Stimulated activated naive CD4-positive, alpha-beta T cell (primary cell): ENCODE data around the gene CD93.

Source experiments
- DNase-seq, 6 experiments: peaks; one replicate each; lab custom pipeline; 2025; lab: John Stamatoyannopoulos, UW

Gene CD93

DNA sequence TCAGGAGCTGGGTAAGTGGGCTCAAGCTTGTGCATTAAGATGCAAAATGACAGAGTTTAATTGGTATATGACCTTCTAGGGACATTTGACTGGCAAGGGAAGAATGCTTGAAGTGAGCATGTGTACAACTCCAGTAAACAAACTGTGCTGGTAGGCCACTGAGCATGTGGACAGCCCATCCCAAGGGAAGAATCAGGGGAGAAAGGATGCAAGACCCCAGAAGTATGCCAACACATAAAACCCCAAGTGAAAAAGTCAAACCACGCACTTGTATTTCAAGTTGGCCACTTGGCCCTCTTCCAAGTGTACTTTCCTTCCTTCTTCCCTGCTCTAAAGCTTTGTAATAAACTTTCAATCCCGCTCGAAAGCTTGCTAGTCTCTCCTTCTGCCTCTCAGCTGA lies 26.3 kb downstream of the CD93 start:
- DNase-seq: no peak

DNA sequence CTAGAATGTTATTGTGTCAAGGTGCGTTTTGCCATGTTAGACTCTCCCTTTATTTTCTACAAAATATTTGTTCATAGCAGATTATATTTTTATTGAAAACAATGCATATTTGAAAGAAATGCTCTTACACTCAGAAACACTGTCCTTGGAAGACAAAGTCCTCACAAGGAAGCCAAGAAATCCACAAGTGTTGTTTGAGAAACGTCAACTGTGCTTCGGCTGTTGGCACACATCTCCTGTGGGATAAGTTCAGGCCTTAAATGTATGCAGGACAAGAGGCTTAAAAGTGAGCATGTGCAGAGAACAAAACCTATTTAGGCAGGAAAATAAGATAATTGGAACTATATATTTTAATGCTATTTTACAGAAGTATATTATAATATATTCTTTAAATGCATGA lies 27.1 kb downstream of the CD93 start:
- DNase-seq: no peak

DNA sequence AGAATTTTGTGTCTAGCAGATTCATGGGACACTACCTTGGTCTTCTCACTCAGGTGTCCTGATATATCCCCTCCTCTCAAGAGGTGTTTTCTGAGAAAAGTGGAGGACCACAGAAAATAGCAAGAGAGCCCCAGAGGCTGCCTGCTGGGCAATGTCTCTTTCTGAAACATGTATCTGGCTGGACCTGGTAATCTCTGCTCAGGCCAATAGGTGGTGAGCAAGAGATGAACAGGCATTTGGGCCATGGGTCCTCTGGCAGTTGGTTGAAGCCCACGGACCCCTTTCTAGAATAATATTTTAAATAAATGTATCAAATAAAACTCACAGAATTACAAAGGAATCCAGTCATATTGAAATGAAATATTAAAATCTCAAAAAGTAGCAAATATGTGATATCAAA lies 27.9 kb downstream of the CD93 start:
- DNase-seq: no peak

DNA sequence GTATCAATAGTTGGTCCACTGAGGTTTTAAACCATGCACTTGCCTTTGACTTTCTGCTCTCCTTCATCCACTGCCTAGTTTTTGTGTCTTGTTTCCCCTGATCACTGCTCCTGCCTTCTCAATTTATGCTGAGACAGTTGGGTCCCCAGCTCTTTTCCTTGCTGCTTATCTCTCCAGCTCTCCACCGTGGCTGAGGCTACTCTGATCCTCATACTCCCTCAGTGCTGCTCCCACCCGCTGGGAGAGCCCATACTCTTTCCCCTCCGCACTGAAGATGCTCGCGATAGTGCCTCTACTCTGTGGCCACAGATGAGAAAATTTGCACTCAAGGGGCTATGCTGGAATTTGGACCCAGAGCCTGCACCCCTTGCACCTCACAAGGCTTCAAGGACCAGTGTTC lies 33.2 kb downstream of the CD93 start:
- DNase-seq: no peak

DNA sequence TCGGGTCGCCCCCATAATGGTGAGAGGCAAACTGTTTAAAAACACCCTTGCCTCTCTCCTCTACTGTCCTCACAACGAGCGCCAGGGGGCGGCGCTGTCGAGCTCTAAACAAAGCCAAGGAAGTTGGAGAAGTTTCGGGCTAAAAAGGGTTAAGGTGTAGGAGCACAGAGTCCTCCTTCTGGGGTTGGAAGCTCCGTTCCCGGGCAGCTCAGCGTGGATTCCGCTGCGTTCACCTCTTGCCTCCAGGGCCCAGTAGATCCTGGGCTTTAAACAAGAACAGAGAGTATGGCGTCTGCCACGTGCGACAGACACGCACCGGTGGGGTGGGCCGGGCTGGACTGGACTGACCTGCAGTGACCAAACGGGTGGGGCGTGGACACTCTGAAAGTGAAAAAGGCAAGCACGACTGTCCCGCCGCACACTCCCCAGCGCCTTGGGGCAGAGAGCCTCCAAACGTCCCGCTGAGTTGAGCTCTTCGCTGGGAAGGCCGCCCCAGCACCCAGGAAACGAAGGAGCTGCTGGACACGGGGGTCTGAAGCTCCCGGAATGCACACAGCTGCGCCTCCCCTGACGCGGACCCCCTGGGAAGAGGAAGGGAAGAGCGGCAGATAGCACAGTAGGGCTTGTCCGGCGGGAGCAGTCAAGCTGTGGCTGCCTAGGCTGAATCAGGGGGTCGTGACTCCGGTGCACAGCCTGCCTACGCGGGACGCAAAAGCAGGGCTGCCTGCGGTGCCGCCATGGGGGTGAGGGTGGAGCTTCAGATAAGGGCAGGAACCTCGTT lies 35.1 kb downstream of the CD93 start:
- DNase-seq: no peak

DNA sequence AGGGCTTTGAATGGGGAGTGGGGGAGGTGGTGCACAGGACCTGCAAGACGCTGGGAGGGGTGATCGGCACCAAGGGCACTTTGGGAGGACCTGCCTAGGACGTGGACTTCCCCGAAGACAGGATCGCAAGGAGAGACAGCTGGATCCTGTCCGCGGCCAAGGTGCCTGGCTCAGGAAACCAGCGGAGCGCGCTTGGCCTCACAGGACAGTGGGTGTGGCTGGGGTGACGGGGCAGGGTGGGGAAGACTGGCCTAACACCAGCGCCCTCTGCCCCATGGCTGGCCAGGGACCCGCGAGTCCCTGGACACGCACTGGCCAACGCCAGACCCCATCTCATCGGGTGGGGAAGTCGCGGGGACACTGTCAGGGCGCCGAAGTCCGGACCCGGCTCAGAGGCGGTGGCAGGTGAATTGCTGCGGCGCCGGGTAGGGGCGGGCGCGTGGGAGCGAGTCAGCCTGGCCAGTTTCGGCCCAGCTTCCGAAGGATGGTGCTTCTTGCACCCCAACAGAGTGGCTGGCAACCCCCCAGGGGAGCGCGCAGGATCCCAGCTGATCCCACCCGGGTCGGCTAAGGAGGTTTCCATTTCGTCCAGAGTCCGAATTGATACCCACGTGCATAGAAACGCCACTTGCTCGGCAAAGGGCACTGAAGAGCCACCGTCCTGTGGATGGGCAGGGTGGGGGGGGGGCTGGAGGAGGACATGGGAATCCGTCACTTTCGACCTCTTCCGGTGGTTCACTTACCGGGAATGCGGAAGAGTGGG lies 35.9 kb downstream of the CD93 start:
- DNase-seq: no peak

DNA sequence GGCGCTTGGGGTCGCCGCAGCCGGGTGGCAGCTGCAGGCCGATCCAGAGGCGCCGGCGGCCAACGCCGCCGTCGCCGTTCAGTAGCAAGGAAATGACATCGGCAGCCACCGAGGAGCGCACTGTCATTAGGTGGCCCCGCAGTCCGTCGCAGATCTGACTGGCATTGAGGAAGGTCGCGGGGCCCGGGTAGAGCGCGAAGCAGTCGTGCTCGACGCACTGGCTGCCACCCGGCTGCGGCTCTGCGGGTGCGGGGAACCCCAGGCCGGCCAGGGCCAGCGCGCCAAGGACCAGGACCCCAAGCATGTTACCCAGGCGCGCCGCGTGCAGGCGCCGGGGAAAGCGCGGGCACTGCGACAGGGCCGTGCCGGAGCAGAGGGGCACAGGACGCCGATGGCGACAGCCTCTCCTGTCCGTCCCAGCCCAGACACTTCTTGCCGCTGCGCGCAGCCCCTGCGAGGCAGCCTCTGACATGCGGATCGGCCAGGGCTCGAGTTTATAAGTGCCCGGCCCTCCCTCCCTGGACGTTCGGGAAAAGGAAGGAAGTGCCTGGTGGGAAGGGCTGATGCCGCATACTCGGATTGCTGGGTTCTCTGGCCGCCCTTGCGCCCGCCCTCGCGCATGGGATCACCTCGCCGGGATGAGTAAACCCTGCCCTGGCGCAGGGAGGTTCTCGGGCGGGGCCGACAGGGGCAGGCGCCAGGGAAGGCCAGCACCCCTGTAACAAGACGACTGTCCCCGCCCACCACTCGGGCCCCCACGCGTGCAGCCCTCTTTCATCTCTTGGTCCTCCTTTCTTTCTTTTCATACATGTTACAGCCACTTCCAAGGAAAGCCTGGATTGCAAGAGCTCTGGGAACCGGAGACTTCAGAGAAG lies 36.7 kb downstream of the CD93 start, which contains the start of gene THBD:
TSS of gene THBD (minus strand) at position 472 of the 875 bp plus-strand sequence. CDS start at position 304, 168 bp downstream.
- DNase-seq: no peak

DNA sequence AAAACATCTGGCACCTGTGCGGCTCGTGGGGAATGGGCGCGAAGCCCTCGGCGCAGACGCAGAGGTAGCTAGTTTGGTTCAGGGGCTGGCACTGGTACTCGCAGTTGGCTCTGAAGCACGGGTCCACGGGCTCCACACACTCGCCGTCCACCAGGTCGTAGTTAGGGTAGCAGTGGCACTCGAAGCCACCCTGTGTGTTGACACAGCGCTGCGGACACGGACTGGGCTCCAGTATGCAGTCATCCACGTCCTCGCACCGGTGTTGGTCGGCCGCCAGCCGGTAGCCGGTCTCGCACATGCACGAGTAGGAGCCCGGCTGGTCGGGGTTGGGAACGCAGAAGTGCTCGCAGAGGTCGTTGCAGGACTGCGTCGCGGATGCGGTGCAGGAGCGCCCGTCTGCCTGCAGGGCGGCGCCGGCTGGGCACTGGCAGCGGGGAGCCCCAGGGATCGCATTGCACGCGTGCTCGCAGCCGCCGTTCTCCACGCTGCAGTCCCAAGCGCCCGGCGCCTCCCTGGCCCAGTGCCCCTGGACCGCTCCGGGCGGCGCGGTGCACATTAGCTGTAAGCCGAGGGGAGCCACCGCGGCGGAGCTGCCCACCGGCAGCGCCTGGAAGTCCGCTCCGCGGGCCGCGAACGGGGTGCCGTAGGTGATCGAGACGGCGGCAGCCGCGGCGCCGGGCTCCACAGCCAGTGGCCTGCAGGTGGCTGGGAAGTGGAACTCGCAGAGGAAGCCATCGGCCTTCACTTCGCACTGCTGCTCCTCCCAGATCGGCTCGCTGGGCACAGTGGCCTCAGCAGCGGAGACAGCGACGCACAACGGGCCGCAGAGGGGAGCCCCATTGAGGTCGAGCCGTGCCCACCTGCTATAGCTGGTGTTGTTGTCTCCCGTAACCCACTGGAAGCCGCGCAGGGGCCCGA lies 37.6 kb downstream of the CD93 start:
- no peak for DNase-seq

DNA sequence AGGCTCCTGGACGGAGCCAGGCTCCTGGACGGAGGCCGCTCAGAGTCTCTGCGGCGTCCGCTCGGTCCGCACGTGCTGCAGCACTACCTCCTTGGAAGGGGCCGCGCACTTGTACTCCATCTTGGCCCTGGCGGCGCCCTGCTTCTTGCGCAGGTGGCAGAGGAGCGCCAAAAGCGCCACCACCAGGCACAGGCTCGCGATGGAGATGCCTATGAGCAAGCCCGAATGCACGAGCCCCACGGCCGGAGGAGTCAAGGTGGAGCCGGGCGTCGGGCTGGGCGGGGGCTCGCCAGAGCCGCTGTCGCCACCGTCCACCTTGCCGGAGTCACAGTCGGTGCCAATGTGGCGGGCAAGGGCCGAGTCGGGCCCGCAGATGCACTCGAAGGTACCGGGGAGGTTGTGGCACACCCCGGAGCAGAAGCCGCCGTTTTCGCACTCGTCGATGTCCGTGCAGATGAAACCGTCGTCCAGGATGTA lies 38.3 kb downstream of the CD93 start:
- no peak for DNase-seq

DNA sequence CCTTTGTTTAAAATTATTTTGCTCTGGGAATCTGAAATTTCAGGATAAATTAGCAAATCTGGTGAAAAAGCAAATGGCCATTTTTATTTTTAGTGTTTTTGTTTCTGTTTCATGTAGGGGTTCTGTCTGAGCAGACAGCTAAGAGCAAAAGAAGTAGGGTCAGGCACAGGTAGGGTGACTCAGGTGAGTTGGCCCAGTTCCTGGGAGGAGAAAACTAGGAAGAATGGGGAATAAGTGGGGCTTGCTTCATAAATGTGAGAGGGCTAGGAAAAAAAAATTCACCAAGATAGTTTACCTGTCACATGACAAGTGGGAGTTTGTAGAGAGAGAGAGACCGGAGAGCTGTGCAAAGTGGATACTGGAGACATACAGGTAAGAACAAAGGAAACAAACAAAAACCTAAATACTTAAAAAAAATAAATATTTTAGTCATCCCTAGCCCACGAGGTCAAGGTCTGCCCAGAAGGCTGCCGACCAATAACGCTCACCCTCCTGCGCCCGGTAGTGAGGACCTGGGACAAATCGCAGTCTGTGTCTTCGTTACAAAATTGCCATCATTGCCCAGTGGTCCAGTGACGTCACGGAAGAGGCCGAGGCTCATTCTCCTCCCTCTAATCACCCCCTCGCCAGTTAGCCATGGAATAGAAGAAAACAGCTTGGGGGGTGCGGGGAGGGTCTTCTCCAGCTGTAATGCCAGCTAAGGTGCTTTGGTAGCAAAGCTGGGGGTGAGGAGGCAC lies 39.0 kb downstream of the CD93 start:
- DNase-seq: no peak

DNA sequence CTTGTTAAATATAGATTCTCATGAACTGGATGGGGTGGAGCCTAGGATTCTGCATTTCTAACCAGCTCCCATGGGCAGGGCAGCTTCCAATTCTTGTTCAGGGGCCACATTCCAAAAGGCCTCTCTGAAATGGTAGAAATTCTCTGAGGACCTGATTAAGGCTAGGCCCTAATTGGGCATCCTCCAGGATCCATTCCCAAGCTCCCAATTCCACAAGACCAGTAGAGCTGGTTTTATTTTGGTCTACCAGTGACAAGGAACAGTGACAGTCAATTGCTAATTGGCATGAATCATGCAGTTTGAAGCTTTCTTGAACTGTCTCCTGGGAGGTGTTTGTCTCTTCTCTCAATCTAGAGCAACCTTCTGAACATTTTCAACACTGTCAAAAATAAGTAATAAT lies 39.7 kb downstream of the CD93 start:
- no peak for DNase-seq

DNA sequence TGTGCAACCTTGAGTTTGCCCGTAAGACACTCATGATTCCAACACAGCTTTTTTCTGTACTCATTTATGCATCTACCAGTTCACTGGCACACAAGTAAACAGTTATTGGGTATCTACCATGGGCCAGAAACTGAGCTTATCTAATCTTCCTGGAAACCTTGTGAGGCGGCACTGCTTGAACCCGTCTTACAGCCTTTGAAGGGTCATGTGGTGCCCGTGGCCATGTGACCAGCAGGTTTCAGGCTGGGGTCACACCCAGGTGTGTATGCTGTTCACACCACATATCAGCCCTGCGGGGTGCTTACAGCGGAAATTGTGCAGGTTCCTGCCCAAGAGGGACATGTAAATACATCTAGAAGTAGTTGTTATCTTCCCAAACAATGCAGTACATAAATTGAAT lies 42.7 kb downstream of the CD93 start:
- DNase-seq: no peak

DNA sequence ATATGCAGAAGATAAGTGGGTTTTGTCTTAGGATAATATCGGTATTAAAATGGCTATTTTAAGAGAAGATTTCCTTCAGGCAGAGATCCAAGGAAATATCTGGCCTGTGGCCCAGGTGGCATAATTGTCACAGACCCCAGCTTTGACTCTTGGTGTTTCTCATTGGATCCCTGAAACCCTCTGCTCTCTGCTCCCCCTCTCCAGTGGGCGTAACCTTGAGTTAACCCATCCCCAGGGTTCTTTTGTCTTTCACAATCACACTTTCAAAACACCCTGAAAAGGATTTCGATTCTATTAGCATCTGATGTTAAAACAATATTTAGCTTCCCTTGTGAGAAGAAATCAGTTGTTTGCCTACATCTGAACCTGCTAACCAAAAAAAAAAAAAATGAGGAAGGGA lies 43.9 kb downstream of the CD93 start:
- no peak for DNase-seq

DNA sequence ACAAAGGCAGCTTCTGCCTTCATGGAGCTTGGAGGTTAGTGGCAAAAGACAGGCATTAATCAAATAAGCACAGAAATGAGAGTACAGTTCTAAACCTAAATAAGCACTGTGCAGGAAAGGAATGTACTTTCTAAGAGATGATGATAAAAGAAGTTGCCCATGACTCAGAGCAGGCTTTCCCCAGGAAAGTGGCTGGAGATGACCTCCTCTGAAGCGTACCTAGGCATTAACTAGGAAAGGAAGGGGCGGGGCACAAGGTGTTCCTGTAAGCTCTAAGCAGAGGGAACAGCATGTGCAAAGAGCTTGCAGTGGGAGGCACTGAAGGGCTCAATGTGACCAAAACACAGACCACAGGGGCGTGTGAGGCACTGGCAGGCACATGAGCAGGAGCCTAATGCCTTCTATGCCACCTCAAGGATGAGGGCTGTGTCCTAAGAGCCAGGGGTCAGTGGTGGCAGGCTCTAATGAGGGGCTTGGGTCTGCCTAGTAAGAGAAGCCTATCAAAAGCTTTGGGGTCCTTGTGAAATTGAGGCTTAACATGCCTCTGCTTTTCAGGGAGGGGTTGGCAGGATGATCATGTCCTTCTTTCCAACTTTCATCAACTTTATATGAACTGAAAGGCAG lies 46.1 kb downstream of the CD93 start:
- no peak for DNase-seq

DNA sequence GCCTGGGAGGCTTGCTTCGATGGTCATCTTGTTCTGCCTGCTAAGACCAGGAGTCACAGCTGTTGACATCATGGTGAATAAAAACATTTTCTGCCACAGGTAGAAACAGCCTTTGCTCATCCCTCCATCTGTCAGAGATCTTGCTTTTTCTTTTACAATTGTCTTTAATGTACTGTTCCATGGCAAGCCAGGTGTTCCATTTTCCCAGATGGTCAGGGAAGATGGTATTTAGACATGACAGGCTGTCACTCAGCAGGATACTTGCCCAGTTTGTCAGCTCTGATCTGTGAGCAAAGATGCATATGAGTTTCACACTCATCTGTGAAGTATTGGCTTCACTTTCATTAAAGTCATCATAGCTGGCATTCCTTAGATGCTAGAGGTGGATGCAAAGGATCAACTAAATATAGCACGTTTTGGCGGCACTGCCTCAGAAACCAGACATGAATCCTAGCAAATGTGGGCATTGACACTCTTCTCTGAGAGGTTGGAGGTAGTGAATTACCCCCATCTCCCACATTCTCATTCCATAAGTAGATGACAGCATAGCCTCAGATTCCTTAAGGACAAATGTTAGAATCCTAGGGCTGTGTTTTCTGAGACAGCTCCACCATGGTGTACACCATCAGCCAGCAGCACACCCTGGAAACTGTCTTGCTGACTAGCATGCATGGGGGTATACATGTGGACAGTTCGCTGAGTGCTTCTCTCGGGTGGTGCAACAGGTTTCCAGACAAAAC lies 46.8 kb downstream of the CD93 start:
- DNase-seq: no peak

DNA sequence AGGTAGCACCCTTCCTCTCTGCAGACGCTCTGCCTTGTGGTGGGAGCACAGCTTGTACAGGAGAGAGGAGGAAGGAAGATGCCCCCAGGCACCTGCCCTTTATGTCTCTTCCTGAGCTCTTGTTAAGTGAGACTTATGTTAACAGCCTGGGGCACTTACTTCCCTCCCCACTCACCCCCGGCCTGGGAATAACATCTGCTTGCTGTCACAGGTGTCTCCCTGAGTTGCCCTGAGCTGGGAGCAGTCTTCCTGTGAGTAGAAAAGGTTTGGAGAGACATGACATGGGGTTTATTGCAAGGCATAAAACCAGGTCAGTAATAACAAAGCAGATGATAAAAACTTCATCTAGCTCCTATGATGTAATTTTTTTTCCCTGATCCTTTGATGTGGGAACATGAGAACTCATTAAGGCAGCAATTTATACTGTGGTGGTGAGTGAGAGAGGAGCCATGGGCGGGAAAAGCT lies 49.1 kb downstream of the CD93 start:
- DNase-seq: no peak

DNA sequence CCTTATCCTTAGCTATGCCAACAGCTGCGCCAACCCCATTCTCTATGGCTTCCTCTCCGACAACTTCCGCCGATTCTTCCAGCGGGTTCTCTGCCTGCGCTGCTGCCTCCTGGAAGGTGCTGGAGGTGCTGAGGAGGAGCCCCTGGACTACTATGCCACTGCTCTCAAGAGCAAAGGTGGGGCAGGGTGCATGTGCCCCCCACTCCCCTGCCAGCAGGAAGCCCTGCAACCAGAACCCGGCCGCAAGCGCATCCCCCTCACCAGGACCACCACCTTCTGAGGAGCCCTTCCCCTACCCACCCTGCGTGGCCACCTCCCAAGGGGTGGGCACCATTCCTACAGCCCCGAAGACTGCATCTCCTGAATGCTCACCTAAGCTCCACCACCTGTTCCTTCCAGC lies 49.8 kb downstream of the CD93 start:
- no peak for DNase-seq

DNA sequence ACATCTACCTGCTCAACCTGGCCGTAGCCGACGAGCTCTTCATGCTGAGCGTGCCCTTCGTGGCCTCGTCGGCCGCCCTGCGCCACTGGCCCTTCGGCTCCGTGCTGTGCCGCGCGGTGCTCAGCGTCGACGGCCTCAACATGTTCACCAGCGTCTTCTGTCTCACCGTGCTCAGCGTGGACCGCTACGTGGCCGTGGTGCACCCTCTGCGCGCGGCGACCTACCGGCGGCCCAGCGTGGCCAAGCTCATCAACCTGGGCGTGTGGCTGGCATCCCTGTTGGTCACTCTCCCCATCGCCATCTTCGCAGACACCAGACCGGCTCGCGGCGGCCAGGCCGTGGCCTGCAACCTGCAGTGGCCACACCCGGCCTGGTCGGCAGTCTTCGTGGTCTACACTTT lies 50.4 kb downstream of the CD93 start:
- no peak for DNase-seq
